ENCODE measurements around the gene DPP4.

The DPP4 gene

GRCh38 chr2:162067596-162067995 lies 6.4 kb downstream of the DPP4 start:
- no peak overlapping the region for H3K9ac ChIP-seq (ENCODE audit: low read depth, low read length)
- H3K27ac ChIP-seq (ENCODE audit: low read length): no peak overlapping the region
- H3K4me1 ChIP-seq (ENCODE audit: insufficient read depth, low read length): no peaks in the 10 kb centered on the region
- H3K4me3 ChIP-seq (ENCODE audit: low read length): no peak overlapping the region
- H3K27me3 ChIP-seq (ENCODE audit: insufficient read depth, low read length): peaks cover 6% of the 10 kb centered on the region
- H3K36me3 ChIP-seq (ENCODE audit: insufficient read depth, low read depth, low read length): no peaks in the 10 kb centered on the region
- no peaks in the 10 kb centered on the region for H3K9me3 ChIP-seq (ENCODE audit: insufficient read depth, low read depth, low read length)

GRCh38 chr2:162065767-162066166 lies 8.2 kb downstream of the DPP4 start:
- Histone ChIP-seq H3K27ac (ENCODE audit: low read length) (no peak overlapping the region), H3K36me3 (ENCODE audit: insufficient read depth, low read depth, low read length) (no peaks in the 10 kb centered on the region), H3K4me1 (ENCODE audit: insufficient read depth, low read length) (no peaks in the 10 kb centered on the region), H3K9ac (ENCODE audit: low read depth, low read length) (no peak overlapping the region), H3K9me3 (ENCODE audit: insufficient read depth, low read depth, low read length) (no peaks in the 10 kb centered on the region), H3K4me3 (ENCODE audit: low read length) (no peak overlapping the region), H3K27me3 (ENCODE audit: insufficient read depth, low read length) (no peaks in the 10 kb centered on the region)

GRCh38 chr2:162063899-162064298 lies 10.1 kb downstream of the DPP4 start:
- Histone ChIP-seq H3K9ac (ENCODE audit: low read depth, low read length) (no peak overlapping the region), H3K4me3 (ENCODE audit: low read length) (no peak overlapping the region), H3K4me1 (ENCODE audit: insufficient read depth, low read length) (peaks cover 8% of the 10 kb centered on the region), H3K27me3 (ENCODE audit: insufficient read depth, low read length) (no peaks in the 10 kb centered on the region), H3K36me3 (ENCODE audit: insufficient read depth, low read depth, low read length) (no peaks in the 10 kb centered on the region), H3K9me3 (ENCODE audit: insufficient read depth, low read depth, low read length) (no peaks in the 10 kb centered on the region), H3K27ac (ENCODE audit: low read length) (no peak overlapping the region)

GRCh38 chr2:162063281-162063680 lies 10.7 kb downstream of the DPP4 start:
- Histone ChIP-seq H3K4me1 (ENCODE audit: insufficient read depth, low read length) (peaks cover 13% of the 10 kb centered on the region), H3K9ac (ENCODE audit: low read depth, low read length) (no peak overlapping the region), H3K27ac (ENCODE audit: low read length) (no peak overlapping the region), H3K36me3 (ENCODE audit: insufficient read depth, low read depth, low read length) (no peaks in the 10 kb centered on the region), H3K4me3 (ENCODE audit: low read length) (no peak overlapping the region), H3K27me3 (ENCODE audit: insufficient read depth, low read length) (no peaks in the 10 kb centered on the region), H3K9me3 (ENCODE audit: insufficient read depth, low read depth, low read length) (no peaks in the 10 kb centered on the region)

GRCh38 chr2:162062559-162062958 lies 11.5 kb downstream of the DPP4 start:
- peaks cover 13% of the 10 kb centered on the region for H3K4me1 ChIP-seq (ENCODE audit: insufficient read depth, low read length)
- no peaks in the 10 kb centered on the region for H3K36me3 ChIP-seq (ENCODE audit: insufficient read depth, low read depth, low read length)
- H3K9ac ChIP-seq (ENCODE audit: low read depth, low read length): no peak overlapping the region
- H3K4me3 ChIP-seq (ENCODE audit: low read length): no peak overlapping the region
- H3K27ac ChIP-seq (ENCODE audit: low read length): no peak overlapping the region
- H3K27me3 ChIP-seq (ENCODE audit: insufficient read depth, low read length): no peaks in the 10 kb centered on the region
- H3K9me3 ChIP-seq (ENCODE audit: insufficient read depth, low read depth, low read length): no peaks in the 10 kb centered on the region

- no peaks in the 10 kb centered on the region for H3K36me3 ChIP-seq (ENCODE audit: insufficient read depth, low read depth, low read length)
- H3K4me1 ChIP-seq (ENCODE audit: insufficient read depth, low read length): peaks cover 13% of the 10 kb centered on the region
- H3K27ac ChIP-seq (ENCODE audit: low read length): no peak overlapping the region
- no peaks in the 10 kb centered on the region for H3K27me3 ChIP-seq (ENCODE audit: insufficient read depth, low read length)
- H3K4me3 ChIP-seq (ENCODE audit: low read length): no peak overlapping the region
- H3K9me3 ChIP-seq (ENCODE audit: insufficient read depth, low read depth, low read length): no peaks in the 10 kb centered on the region; the same call in 1 of the 2 replicates
- no peak overlapping the region for H3K9ac ChIP-seq (ENCODE audit: low read depth, low read length)
These were observed 13.0 kb downstream of the DPP4 start for GRCh38 chr2:162061021-162061420.

GRCh38 chr2:162060532-162060931 lies 13.5 kb downstream of the DPP4 start:
- Histone ChIP-seq H3K4me1 (ENCODE audit: insufficient read depth, low read length) (peaks cover 13% of the 10 kb centered on the region), H3K36me3 (ENCODE audit: insufficient read depth, low read depth, low read length) (no peaks in the 10 kb centered on the region), H3K27me3 (ENCODE audit: insufficient read depth, low read length) (no peaks in the 10 kb centered on the region)

GRCh38 chr2:162058973-162059668 lies 14.9 kb downstream of the DPP4 start:
- H3K36me3 ChIP-seq (ENCODE audit: insufficient read depth, low read depth, low read length): no peaks in the 10 kb centered on the region
- H3K27ac ChIP-seq (ENCODE audit: low read length): no peak overlapping the region
- peaks cover 13% of the 10 kb centered on the region for H3K4me1 ChIP-seq (ENCODE audit: insufficient read depth, low read length)
- H3K27me3 ChIP-seq (ENCODE audit: insufficient read depth, low read length): no peaks in the 10 kb centered on the region
- H3K9me3 ChIP-seq (ENCODE audit: insufficient read depth, low read depth, low read length): no peaks in the 10 kb centered on the region; the same call in 1 of the 2 replicates
- no peak overlapping the region for H3K4me3 ChIP-seq (ENCODE audit: low read length)
- H3K9ac ChIP-seq (ENCODE audit: low read depth, low read length): no peak overlapping the region

More at GRCh38 chr2:162060532-162060931, 13.5 kb downstream of the DPP4 start:
- no peak overlapping the region for H3K9ac ChIP-seq (ENCODE audit: low read depth, low read length)
- no peak overlapping the region for H3K27ac ChIP-seq (ENCODE audit: low read length)
- H3K9me3 ChIP-seq (ENCODE audit: insufficient read depth, low read depth, low read length): no peaks in the 10 kb centered on the region; the same call in 1 of the 2 replicates
- no peak overlapping the region for H3K4me3 ChIP-seq (ENCODE audit: low read length)

GRCh38 chr2:162057426-162057825 lies 16.6 kb downstream of the DPP4 start:
- no peaks in the 10 kb centered on the region; the same call in 1 of the 2 replicates for H3K9me3 ChIP-seq (ENCODE audit: insufficient read depth, low read depth, low read length)
- no peak overlapping the region for H3K9ac ChIP-seq (ENCODE audit: low read depth, low read length)
- H3K4me3 ChIP-seq (ENCODE audit: low read length): no peak overlapping the region
- H3K27me3 ChIP-seq (ENCODE audit: insufficient read depth, low read length): no peaks in the 10 kb centered on the region
- H3K4me1 ChIP-seq (ENCODE audit: insufficient read depth, low read length): peaks cover 13% of the 10 kb centered on the region
- no peak overlapping the region for H3K27ac ChIP-seq (ENCODE audit: low read length)
- no peaks in the 10 kb centered on the region for H3K36me3 ChIP-seq (ENCODE audit: insufficient read depth, low read depth, low read length)

- Histone ChIP-seq H3K4me3 (ENCODE audit: low read length) (no peak overlapping the region), H3K27ac (ENCODE audit: low read length) (no peak overlapping the region), H3K9ac (ENCODE audit: low read depth, low read length) (no peak overlapping the region), H3K9me3 (ENCODE audit: insufficient read depth, low read depth, low read length) (no peaks in the 10 kb centered on the region; the same call in 1 of the 2 replicates), H3K27me3 (ENCODE audit: insufficient read depth, low read length) (no peaks in the 10 kb centered on the region), H3K4me1 (ENCODE audit: insufficient read depth, low read length) (peaks cover 13% of the 10 kb centered on the region), H3K36me3 (ENCODE audit: insufficient read depth, low read depth, low read length) (no peaks in the 10 kb centered on the region)
These were observed 17.1 kb downstream of the DPP4 start for GRCh38 chr2:162056796-162057399.

GRCh38 chr2:162053808-162054155 lies 20.2 kb downstream of the DPP4 start:
- Histone ChIP-seq H3K36me3 (ENCODE audit: insufficient read depth, low read depth, low read length) (no peaks in the 10 kb centered on the region), H3K4me3 (ENCODE audit: low read length) (no peak overlapping the region)

More at GRCh38 chr2:162053808-162054155, 20.2 kb downstream of the DPP4 start:
- no peak overlapping the region for H3K9ac ChIP-seq (ENCODE audit: low read depth, low read length)
- H3K27ac ChIP-seq (ENCODE audit: low read length): no peak overlapping the region
- H3K27me3 ChIP-seq (ENCODE audit: insufficient read depth, low read length): no peaks in the 10 kb centered on the region
- H3K4me1 ChIP-seq (ENCODE audit: insufficient read depth, low read length): peaks cover 4% of the 10 kb centered on the region
- H3K9me3 ChIP-seq (ENCODE audit: insufficient read depth, low read depth, low read length): no peaks in the 10 kb centered on the region; the same call in 1 of the 2 replicates

Measured in iPS-20b (cell line).